ENCODE measurements around the gene SFSWAP.
A peak's percentile ranks its signal among the peaks of the same experiment; 100 is the strongest.
"Not testable (repeated sequence)": the region's sequence is repeated elsewhere in the genome, so short reads cannot be mapped to it uniquely, and the experiment has no call there.

Gene SFSWAP

DNA sequence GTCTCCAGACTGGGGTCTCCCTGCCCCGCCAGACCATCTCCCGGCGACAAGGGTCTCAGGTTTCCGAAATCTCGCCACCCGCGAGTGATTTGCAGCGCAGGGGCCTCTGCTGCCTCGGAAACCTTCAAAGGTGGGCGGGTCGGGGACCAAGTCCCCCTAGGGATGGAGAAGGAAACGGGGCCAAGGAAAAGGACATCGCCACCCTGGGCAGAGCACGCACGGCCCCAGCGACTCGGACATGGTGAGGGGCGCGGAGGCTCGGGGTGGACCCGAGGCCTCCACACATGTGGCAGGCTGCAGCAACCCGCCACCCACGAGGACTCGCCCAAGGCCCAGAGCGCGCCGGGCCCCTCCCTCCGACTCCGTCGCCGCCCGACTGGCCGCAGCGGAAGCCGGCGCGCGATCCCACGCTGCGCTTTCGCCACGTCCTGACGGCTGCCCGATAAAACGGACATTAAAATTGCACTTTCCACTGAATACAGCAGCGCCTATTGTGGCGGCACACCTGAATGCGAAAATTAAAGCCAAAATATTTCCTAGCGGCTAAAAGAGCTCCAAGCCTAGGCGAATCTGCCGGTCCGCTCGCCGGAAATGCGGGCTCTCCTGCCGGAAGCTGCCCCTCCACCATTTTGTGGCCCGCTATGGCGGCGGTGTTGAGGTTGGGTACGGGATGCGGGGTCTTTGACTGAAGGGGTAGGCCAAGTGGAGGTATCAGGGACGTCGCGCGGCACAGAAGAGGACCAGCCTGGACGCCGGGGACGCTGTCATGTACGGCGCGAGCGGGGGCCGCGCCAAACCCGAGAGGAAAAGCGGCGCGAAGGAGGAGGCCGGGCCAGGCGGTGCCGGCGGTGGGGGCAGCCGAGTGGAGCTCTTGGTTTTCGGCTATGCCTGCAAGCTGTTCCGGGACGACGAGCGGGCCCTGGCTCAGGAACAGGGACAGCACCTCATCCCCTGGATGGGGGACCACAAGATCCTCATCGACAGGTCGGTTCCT lies at the start of gene SFSWAP:
Gene SFSWAP (plus strand): TSS at position 627 of the 994 bp plus-strand sequence. CDS start 140 bp downstream, at position 767.
- DNase-seq: peak; percentile 81

DNA sequence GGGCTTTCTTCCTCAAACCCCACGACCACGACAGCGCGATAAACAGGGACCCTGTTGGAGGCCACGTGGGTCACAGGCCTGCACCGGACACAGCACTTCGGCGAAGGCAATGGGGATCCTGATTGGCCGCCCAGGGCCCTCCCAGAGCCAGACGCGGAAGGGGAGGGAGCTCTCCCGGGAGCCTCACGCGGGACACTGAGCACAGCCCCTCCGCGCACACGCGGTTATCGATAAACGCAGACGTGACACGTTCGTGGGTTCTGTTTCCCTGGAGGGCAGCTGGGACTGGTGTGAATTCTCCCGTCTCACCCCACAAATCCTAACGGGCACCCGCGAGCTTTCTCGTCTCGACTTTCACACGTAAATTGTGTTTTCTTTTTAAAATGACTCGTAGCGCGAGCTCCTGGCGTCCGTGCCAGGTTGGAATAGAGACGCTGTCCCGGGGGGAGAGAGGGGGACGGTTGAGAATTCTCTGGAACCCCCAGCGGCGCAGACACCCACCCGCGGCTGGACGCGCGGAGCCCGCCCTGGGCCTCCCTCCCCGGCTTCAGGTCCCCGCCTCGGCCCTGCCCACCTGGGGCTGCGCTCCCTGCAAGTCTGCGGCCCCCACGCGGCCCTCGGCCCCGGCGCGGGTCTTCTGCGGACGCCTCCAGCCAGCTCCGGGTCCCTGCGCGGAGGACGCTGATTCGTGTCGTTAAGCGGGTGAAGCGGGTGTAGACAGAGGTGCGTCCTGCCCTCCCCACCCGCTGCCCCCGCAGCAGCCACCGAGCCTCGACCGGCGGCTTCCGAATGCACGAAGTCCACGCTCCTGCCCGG lies 49.5 kb upstream of the SFSWAP start:
- not testable (repeated sequence) for DNase-seq

DNA sequence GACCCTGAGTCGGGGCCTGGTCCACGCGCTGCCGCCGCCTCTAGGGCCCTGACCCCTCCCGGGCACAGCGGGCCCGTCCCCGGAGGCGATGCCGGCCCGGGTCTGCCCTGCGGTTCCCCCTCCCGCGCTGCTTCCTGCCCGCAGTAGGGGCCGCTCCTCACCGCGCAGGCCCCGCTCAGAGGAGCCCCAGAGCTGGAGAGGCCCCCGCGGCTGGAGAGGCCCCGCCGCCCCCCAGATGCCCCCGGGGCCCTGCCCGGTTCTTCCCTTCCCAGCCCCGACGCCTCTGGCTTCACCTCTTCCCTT lies 49.0 kb upstream of the SFSWAP start:
- not testable (repeated sequence) for DNase-seq

DNA sequence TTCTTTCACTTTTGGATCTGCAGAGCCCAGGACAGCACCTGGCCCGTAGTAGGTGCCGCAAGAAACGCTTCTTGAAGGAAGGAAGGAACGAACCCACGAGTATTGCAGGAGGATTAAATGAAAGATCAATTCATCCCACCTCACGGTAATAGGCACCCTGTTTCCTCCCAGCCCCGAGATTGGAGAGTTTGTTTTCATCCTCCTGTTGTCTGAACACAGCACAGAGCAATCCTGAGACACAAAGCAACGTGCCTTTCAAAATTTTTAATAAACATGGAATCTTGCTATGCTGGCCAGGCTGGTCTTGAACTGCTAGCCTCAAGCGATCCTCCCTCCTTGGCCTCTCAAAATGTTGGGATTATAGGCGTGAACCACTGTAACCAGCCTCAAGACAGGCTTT lies 48.5 kb upstream of the SFSWAP start:
- not testable (repeated sequence) for DNase-seq

DNA sequence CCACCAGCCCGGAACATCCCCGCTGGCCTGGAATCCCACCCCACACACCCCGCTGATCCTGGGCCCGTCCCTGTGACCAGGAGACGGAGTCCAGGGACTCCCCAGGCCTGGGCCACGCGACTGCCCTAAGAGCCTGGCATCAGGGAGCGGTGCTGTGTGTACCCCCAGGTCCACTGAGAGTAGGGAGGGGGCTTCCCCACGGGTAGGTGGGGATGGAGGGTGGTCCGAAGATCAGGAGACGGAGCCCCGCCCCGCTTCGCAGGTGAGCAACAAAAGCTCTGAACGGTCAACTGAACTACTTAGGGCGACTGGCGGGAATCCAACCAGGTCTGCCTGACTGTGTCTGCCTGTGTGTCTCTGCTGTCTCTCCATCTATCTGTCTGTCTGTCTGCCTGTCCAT lies 45.2 kb upstream of the SFSWAP start:
- DNase-seq: not testable (repeated sequence)

DNA sequence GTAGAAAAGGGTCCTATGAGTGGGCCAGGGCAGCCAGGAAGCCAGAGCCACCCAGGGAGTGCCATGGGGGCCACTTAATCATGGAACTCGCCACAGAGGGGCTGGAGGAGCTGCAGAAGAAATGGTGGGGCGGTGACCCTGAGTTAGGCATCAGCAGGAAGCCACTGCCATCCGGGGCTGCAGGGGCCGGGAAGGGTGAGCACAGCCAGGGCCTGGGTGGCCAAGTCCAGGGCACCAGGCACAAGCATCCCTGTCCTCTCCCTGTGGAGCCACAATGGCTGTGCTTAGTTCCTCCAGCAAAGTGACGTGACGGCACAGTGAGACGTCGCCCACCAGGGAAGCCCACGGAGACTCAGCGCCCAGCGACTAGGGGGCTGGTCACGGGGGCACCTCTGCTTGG lies 44.4 kb upstream of the SFSWAP start:
- DNase-seq: not testable (repeated sequence)

DNA sequence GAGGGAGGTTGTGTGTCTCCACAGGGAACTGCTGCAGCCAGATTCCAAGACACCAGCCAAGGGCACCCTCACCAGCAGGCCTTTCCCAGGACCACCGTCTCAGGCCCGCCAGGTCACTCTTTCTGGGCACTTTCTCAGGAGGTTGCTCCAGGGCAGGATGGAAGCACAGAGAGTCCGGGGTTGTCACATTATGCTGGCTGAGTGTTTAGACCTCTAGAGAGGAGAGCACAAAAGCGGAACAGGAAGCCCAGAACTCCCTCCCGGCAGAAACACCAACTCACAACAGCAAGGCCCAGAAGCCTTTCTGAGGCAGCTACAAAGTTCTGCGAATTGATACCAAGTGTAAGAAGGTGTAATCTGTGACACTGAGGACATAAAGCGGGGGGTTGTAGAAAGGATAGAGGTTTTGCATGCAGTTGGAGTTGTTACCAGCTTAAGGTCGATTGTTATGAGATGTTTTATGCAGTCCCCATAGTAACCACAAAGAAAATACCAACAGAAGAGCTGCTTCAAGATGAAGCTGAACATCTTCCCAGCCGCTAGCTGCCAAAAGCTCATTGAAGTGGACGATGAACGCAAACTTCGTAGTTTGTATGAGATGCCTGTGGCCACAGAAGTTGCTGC lies 43.8 kb upstream of the SFSWAP start:
- DNase-seq: not testable (repeated sequence)

DNA sequence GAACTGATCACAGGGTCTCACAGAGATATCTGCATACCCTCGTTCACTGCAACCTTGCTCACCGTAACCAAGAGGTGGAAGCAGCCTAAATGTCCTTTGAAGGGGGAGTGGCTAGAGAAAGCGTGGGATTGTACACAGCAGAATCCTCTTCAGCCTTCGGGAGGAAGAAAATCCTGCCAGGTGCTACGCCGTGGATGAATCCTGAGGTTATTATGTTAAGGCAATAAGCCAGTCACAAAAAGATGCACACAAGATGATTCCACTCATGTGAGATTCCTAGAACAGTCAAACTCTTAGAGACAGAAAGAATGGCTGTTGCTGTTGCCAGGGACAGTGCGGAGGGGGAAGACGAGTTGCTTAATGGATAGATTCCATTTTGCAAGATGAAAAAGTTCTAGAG lies 39.6 kb upstream of the SFSWAP start:
- DNase-seq: no peak

DNA sequence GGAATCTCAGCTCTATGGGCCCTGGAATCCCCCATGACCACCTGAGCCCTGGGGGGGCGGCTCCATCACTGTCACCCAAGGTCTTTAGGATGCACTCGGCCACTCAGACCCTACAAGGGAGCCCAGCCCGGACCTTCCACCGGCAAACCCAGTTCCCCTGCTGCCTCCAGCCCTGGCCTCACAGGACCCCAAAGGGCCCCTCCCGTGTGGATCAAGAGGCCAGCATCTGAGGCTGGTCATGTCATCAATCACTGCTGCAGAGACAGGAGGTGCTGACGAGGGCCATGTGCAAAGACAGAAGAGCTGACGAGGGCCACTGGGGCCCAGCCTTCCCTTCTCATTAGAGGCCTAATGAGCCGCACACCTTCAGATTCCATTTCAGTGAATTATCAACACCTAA lies 39.0 kb upstream of the SFSWAP start:
- no peak for DNase-seq

DNA sequence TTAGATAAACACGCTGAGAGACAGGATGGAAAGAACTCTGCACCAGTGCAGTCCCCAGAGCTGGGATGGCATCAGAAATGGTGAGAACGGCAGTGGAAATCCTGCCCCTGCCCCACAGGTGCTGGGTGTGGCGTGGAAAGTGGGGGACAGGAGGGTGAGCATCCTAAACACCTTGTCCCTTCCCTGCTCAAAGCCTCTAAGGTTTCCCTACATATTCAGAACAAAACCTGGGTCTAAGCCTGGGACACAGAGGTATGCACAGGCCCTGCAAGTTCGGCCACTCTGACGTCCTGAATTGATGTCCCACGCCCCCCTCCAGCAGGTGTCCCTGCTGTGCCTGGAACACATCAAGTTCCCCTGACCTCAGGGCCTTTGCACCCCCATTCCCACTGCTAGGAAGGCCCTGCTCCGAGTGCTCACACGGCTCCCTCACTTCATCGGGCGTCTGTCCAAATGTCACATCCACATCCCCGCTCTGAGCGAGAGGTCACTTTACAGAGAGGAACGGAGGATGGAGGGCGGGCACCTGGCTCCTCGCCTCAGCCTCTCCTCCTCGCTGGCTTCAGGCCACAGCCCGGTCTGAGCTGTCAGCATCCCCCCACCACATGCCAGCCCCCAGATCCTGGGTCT lies 38.5 kb upstream of the SFSWAP start:
- DNase-seq: no peak

DNA sequence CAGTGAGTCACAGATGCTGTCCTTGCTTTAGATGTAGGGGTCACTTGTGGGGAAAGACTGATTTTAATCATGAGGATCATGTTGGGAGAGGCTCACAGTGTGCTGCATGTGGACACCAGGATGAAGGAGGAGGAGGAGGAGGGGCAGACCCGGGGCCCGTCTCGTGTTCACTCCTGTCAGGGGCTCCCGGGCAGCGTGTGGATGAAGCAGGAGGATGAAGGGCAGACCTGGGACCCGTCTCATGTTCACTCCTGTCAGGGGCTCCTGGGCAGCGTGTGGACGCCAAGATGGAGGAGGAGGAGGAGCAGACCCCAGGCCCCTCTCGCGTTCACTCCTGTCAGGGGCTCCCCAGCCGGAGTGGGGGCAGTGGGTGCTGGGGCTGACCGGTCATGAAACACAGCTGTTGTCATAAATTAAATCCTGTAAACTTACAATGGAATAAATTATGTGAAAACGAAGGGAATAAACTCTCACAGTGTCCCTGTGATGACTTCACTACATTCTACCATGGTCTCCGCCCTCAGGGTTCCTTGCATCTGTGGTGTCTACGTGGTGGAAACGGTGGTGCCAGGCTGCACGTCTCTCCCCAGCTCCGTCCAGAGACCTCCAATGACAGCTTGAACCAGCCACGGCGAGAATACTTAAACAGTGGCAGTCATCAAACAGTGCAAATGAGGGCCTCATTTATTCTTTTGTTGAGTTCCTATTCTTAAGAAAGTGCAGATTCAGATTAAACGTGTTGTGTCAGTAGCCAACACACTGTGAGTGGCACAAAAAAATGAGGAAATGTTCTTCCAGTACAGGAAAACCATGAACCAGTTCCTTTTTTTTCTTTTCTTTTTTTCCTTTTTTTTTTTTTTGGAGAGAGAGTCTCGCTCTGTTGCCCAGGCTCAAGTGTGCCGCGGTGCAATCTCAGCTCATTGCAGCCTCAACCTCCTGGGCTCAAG lies 37.7 kb upstream of the SFSWAP start:
- no peak for DNase-seq

DNA sequence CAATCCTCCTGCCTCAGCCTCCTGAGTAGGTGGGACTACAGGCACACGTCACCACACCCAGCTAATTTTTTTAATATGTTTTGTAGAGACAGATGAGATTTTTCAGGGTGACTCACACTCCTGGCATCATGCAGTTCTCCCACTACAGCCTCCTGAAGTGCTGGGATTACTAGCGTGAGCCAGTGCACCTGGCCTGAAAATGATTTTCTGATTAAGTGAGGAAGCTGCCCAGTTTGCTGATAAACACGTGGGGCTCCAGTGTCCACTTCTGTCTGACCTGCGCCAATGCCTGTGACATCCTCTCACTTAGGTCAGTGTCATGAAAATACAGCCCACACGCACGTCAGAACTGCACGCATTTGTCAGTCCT lies 37.0 kb upstream of the SFSWAP start:
- no peak for DNase-seq

DNA sequence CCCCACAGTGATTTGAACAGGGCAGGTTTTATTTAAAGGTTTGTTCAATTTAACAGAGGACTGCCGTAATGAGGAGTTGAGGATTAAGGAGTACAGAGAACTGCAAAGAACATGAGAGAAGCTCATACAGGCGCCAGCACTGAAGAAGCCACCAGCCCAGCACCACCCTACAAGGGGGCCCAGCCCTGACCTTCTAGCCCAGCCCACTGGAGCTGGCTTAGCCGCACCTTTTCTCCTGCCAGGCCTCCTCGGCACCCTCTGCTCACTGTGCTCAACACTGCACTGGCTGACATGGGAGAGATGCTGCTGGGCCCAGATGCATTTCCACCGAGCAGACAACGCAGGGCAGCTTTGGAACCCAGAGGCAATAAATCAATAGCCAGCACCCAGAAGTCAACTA lies 36.5 kb upstream of the SFSWAP start:
- no peak for DNase-seq

DNA sequence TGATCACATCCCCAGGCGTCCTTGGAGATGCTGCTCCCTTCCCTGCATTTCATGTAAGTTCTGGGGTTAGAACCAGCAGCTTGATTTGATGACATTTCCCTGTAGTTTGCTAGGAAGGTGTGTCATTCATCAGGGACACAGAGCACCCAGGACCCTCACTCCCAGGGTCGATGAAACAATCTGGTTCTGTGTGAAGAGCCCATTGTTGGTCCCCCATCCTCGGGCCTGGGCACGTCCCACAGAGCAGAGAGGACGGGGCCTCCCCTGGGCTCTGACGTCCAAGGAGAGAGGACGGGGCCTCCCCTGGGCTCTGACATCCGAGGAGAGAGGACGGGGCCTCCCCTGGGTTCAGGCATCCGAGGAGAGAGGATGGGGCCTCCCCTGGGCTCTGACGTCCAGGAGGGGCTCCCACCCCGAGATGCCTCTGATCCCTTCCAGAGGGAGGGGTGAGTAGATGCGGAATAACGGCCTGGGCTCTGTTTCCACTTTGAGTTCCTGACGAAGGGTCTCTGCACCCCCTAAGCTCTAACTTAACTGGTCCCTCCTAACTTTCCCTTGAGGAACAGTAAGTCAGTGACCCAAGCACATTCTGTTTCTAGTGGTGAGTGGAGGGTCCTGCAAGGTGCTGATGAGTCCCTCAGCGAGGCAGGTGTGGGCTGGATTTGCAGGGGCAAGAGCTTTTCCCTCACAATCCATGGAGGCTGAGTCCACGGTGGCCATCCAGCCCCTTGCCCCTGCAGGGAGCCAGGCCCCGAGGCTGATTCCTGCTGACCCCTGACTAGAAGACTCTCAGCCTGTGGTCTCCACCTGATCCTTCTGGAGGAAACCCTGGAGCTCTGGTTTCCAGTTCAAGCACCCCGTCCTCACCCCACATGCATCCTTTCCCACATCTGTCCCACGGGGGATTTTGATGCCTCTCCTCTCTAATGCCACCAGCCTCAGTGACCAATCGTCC lies 35.5 kb upstream of the SFSWAP start:
- DNase-seq: no peak

DNA sequence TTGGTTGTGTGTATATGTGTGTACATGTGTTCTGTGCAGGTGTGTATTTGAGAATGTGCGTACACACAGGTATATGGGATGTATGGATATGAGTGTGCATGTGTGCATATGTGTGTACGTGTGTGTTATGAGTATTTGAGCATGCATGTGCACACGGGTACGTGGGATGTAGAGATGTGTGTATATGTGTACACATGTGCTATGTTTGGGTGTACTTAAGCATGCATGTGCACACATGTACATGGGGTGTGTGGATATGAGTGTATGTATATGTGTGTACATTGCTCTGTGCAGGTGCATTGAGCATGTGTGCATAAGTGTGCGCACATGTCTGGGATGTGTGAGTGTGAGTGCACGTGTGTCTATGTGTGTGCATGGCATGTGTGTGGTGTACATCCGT lies 34.3 kb upstream of the SFSWAP start:
- no peak for DNase-seq

DNA sequence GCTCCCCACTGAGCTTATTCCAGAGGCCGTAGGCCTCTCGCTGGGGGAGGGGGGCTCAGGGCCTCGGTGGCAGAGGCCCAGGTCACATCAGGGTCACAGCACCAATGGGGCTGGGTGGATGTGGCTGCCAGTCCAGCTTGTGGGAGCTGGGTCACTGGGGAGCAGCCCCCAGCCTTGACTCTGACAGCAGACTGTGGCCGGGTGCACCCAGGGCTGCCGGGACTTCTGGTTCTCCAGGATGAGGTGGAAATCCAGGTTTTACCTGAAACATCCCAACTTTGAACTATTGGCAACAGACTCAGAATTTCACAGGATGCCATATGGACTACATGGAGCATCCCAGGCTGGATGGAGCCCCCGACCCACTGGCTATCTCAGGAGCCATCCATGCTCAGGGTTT lies 33.8 kb upstream of the SFSWAP start:
- not testable (repeated sequence) for DNase-seq

DNA sequence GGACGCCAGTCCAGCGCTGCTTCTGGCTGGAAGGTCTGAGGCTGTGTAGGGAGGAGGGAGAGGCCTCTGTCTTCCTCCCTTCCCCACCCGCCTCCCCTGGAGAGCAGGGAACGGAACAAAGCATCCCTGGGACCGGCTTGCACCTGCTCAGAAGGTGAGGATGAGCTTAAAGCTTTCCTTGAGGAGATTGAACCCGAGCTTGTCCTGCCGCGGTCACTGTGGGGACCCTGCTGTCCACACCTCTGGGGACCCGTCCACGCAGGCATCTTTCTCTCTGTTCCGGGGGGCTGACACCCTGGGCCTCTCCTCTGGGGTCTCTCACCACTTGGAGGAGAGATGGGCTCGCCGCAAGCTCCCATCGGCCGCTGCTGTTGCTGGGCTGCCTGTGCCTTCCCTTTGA lies 33.2 kb upstream of the SFSWAP start:
- DNase-seq: no peak

DNA sequence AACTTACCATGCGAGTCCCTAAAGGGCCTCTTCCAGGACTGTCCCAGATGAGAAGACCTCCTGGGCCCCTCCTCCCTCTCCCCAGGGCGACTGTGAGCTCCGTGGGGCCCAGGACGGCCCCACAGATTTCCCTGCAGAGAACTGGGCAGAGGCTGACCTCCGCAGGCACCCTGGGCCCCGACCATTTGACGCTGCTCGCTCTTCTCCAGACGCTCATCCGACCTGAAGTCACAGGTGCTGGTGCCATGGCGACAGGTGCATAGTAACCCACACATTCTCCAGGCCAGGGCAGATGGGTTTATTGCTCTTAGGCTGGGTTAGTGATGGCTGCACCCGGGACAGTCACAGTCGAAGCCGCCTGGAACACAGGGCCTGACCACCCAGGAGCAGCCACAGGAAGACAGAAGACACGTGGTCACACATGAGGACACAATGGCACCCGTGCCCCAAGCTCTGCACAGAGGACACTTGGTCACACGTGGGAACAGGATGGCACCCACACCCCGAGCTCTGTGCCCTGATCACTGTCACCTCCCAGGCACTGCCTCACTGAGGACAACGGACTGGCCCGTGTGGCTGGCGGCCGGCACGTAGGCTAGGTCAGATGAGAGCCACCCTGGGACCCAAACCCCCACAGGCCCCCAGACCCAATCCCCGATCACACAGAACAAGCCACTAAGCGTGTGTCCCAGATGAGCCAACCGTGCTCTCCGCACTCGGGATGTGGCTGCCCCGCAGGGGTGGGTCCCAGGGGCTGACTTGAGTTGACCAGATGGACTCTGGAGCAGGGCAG lies 32.3 kb upstream of the SFSWAP start:
- not testable (repeated sequence) for DNase-seq

DNA sequence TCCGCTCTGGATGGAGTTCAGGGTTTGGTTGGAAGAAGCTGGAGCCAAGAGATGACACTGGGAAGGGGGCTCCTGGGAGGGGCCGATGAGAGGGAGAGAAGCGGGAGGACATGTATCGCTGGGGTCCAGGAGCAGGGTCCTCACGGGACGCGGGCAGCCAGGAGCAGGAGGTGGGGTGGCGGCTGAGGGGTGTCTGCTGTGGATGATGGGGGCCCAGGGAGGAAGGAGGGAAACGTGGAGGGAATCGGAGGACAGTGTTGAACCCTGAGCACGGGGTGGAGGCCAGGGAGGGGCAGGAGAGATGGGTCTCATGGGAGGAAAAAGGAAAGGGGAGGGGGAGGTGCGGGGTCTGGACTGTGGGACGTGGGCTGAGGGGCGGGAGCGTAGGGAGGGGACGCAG lies 31.7 kb upstream of the SFSWAP start:
- DNase-seq: not testable (repeated sequence)

DNA sequence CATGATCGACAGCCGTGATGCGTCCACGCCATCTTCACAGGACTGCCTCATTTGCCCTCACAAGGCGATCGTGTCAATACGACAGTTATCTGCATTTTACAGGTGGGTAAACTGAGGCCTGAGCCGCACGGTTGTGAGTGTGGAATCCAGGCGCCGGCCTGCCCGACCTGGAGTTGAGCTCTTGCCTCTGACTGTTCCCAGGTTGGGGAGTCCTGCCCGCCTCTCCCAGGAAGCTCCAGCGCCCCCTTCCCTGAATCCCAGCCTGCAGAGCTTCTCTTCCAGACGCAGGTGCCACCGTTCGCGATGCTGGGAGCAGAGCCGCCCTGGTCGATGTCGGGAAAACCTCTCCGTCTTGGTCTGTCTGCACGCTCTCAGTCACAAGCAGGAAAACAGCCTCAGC lies 31.1 kb upstream of the SFSWAP start:
- not testable (repeated sequence) for DNase-seq
